EH (cell line): Measurements from ENCODE around the gene SUV39H1.
"Not testable (repeated sequence)": the region's sequence is repeated elsewhere in the genome, so short reads cannot be mapped to it uniquely, and the experiment has no call there.

Experiments used
- DNase-seq: peaks from one replicate; pipeline ENCODE4 v3.0.0-alpha.2; 2015; ENCODE audit warnings: low read depth

SUV39H1 gene, protein sequence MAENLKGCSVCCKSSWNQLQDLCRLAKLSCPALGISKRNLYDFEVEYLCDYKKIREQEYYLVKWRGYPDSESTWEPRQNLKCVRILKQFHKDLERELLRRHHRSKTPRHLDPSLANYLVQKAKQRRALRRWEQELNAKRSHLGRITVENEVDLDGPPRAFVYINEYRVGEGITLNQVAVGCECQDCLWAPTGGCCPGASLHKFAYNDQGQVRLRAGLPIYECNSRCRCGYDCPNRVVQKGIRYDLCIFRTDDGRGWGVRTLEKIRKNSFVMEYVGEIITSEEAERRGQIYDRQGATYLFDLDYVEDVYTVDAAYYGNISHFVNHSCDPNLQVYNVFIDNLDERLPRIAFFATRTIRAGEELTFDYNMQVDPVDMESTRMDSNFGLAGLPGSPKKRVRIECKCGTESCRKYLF

DNA sequence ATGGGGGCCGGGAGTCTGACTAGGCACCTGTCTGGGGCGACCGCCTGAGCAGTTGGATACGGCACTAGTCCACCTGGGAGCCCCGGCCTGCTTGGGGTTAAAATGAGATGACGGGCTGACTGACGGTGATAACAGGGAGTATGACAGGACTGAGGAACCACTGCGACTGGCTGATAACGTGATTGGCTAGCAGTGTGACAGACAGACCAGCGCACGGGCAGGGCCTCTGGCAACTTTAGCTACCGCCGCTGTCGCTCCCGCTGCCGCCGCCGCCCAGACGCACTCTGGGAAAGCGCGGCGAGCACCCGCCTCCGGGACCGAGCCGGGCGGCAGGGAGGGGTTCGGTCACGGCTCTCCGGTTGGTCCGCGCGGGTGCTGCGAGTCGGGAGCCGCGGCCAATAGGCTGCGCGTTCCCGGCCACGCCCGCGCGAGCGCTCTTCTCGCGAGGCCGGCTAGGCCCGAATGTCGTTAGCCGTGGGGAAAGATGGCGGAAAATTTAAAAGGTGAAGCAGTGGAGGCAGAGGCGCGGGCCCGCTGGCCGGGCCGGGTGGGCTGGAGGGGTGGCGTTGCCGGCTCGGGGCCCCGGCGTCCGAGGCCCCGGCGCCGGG is at the start of gene SUV39H1:
Gene SUV39H1, plus strand, starts transcription at position 434 of the 608 bp plus-strand sequence. Its CDS starts 51 bp downstream, at position 485.
- peak; percentile 89 for DNase-seq

GRCh38 chrX:48648336-48648751 is 48.2 kb upstream of the SUV39H1 start:
- DNase-seq: peak; percentile 65

GRCh38 chrX:48649102-48649501 is 47.4 kb upstream of the SUV39H1 start:
- no peak for DNase-seq

DNA sequence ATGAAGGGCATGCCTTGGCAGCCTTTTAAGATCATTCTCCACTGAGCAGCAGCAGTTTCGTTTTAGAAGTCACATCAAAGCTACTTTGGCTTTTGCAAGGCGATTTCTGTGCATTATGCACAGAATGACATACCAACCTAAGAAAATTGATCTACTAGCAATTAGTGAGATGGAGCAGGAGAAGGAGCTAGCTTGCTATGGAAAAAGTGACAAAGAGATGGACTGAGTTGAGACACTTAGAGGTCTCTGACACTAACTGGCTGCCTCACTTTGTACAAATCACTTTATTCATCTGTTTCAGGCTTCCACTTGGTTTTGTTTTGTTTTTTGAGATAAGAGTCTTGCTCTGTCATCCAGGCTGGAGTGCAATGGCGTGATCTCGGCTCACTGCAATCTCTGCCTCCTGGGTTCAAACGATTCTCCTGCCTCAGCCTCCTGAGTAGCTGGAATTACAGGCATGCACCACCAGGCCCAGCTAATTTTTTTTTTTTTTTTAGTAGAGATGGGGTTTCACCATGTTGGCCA is 44.4 kb upstream of the SUV39H1 start:
- not testable (repeated sequence) for DNase-seq

DNA sequence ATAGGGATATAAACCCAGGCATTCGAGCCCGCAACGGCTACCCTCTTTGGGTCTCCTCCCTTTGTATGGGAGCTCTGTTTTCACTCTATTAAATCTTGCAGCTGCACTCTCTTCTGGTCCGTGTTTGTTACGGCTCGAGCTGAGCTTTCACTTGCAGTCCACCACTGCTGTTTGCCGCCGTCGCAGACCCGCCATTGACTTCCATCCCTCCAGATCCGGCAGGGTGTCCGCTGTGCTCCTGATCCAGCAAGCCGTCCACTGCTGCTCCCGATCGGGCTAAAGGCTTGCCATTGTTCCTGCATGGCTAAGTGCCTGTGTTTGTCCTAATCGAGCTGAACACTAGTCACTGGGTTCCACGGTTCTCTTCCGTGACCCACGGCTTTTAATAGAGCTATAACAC is 41.8 kb upstream of the SUV39H1 start:
- not testable (repeated sequence) for DNase-seq

- not testable (repeated sequence) for DNase-seq
Measured at GRCh38 chrX:48659686-48660085, 36.8 kb upstream of the SUV39H1 start.

- no peak for DNase-seq
Measured at GRCh38 chrX:48663241-48663640, 33.3 kb upstream of the SUV39H1 start.

DNA sequence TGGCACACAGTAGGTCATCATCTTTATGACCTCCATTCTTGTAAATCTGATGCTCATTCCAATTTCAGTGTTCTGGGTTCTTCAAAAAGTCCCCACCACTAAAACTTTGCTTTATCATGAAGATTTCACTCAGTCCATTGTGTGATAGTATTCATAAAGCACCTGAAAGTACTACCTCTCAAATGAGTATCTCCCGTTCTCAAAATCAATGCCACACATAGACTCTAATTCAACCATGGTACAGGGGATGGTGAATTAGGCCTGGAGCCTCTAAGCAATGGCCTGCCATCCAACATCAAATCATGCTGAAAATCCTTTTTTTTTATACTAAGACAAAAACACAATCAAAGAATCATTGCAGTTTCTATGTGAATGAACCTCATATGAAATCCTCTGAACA is 32.4 kb upstream of the SUV39H1 start:
- no peak for DNase-seq

DNA sequence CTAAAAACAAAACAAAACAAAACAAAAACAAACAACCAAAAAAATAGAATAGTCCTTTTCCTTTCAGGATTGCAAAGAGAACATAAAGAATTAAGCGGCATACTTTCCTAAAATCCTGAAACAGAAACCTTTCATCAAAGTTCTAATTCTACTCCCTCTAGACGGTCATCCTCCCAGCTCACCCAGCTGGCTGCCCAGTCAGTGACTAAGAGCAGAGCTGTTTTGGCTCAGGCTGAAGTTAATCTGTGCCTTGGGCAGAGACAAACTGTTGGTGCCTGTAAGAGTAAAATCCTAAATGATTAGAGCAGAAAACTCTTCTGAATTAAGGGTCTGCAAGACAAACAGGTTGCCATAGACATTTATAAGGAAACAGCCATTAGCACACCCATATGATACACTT is 30.5 kb upstream of the SUV39H1 start:
- DNase-seq: no peak

DNA sequence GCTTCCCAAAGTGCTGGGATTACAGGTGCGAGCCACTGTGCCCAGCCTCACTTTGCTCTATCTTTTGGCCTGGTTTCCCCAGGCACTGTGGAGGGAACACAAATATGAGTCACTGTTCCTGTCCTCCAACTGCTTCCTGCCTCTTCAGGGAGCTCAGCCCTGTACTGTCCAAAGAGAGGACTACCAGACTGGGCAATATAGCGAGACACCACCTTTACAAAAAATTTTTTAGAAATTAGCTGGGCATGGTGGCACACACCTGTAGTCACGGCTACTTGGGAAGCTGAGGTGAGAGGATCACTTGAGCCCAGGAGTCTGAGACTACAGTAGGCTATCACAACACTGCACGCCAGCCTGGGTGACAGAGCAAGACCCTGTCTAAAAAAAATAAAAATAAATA is 29.9 kb upstream of the SUV39H1 start:
- no peak for DNase-seq

- DNase-seq: peak; percentile 20
Measured at GRCh38 chrX:48667509-48667908, 29.0 kb upstream of the SUV39H1 start.

DNA sequence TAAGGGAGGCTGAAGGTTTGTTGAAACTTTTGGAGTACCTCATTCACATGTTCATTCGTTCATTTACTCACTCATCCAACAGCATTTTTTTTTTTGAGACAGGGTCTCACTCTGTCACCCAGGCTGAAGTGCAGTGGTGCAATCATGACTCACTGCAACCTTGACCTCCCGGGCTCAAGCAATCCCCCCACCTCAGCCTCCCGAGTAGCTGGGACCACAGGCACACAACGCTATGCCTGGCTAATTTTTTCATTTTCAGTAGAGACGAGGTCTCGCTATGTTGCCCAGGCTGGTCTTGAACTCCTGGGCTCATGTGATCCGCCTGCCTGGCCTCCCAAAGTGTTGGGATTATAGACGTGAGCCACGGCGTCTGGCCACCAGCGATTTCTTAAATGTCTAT is 28.3 kb upstream of the SUV39H1 start:
- DNase-seq: not testable (repeated sequence)

DNA sequence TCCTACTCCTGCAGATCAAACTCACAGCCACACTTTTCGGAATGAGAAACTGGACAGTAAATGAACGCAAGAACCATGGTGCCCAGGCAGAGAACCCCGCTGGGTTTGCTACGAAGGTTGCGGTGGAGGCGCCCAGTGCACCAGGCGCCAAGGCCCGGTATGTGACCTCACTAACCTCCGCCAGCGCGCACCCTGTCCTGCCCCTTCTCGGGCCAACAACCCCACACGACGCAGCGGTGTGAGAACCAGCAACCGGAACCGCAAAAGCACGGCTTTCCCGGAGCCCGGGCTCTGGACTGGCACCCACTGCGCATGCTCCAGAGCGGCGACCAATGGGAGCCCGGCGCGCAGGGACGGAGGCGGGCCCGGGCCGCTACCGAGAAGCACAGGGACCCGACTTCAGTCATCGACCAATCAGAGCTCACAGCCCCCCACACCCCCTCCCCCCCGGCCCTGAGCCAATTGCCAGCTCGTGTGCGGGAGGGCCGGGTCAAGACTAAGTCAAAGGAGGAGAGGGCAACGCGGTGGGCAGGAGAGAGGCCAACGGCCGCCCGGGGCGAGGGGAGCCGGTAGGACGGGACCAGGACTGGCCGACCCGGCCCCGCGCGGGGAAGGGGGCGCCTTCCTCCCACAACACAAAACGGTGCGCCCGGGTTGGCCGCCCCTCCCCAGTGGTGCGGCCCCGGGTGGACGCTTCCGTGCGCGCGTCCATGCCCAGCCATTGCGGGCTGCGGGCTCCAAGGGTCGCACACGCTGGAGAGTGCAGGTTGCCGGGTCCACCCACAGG is 20.2 kb upstream of the SUV39H1 start:
- DNase-seq: peak; percentile 89

- no peak for DNase-seq
Measured at GRCh38 chrX:48676893-48677270, 19.7 kb upstream of the SUV39H1 start.

GRCh38 chrX:48677516-48677915 is 19.0 kb upstream of the SUV39H1 start:
- no peak for DNase-seq

DNA sequence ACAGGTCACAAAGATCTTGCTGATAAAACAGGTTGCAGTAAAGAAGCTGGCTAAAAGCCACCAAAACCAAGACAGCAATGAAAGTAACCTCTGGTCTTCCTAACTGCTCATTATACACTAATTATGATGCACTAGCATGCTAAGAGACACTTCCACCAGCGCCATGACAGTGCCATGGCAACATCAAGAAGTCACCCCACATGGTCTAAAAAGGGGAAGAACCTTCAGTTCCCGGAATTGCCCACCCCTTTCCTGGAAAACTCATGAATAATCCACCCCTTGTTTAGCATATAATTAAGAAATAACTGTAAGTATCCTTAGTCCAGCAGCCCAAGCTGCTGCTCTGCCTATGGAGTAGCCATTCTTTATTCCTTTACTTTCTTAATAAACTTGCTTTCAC is 16.1 kb upstream of the SUV39H1 start:
- not testable (repeated sequence) for DNase-seq

- DNase-seq: not testable (repeated sequence)
Measured at GRCh38 chrX:48680925-48681324, 15.6 kb upstream of the SUV39H1 start.

DNA sequence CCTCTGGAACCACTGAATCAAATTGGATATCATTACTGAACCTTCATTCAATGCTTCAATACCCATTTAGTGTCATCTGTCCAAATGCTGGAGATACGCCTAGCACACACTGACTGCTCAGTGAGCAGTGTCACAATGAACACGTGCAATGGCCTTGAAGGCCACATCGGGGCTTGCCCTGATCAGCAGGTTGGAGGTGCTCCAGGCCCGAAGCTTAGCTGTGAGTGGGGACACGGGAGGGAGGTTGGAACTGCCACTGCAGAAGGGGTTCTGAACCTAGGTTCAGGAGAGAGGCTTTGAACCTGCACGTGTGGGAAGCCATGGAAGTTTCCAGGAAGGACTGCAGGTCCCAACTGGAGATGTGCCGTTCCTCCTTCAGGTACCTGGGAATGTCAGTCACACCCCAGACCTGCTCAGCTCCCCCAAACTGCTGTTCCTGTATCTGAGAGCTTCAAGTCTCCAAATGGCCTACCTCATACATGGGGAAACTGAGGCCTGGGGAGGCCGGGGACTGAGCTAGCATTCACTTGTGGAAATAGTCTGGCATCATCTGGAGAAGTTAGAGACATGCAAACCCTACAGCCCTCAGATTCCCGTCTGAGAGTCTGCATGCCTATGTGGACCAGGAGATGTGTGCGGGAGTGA is 14.9 kb upstream of the SUV39H1 start:
- DNase-seq: no peak

DNA sequence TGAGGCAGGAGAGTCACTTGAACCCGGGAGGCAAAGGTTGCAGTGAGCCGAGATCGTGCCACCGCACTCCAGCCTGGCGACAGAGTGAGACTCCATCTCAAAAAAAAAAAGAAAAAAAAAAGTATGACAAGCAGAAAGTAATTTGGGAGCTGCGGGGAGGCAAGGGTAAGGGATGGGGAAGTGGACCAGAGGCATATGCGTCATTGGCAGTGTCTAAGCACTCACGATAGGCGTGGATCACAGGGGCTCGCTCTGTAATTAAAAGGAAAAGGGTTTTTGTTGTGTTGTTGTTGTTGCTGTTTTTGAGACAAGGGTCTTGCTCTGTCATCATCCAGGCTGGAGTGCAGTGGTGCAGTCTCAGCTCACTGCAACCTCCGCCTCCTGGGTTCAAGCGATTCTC is 13.7 kb upstream of the SUV39H1 start:
- not testable (repeated sequence) for DNase-seq

DNA sequence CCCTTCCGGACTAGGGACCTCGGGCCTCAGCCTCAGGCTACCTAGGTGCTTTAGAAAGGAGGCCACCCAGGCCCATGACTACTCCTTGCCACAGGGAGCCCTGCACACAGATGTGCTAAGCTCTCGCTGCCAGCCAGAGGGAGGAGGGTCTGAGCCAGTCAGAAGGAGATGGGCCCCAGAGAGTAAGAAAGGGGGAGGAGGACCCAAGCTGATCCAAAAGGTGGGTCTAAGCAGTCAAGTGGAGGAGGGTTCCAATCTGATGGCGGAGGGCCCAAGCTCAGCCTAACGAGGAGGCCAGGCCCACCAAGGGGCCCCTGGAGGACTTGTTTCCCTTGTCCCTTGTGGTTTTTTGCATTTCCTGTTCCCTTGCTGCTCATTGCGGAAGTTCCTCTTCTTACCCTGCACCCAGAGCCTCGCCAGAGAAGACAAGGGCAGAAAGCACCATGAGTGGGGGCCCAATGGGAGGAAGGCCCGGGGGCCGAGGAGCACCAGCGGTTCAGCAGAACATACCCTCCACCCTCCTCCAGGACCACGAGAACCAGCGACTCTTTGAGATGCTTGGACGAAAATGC is 13.0 kb upstream of the SUV39H1 start, which contains the start of gene WAS:
Gene WAS, plus strand, starts transcription at position 389 of the 572 bp plus-strand sequence. Its CDS starts 55 bp downstream, at position 444.
- no peak for DNase-seq

- DNase-seq: no peak
Measured at GRCh38 chrX:48684134-48684533, 12.4 kb upstream of the SUV39H1 start.
